Fibroblast of gingiva (primary cell): ENCODE data around the gene NUDT6.

Source experiments
- DNase-seq: peaks from one replicate; pipeline ENCODE4 v3.0.0-alpha.2; 2011; ENCODE audit warnings: low read depth

The NUDT6 gene

DNA sequence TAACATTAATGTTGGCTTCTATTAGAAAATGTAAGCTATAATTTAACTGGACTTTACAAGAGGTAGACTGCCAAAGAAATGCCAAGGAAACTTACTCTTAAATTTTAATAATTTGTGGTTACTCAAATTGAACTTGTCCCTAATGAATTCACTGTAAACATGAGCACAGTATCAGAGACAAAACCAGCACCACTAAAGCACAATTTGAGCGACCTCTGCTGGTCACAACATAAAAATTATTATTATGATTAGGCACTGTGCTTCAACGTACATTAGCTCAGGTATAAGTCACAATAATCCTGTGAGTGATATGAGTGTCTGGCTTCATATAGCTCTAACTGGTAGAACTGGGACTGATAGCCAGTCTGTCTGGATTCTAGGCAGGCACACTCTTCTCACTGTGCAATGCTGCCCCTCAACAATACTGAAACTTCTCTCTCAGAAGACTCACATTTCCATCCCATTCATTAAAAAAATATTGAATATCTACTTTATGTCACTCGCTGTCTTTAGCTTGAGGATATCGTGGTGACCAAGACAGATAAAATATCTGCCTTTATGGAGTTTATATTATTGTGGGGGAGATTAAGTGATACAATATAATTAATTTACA, 8.0 kb downstream of the NUDT6 start:
- peak; percentile 45 for DNase-seq

DNA sequence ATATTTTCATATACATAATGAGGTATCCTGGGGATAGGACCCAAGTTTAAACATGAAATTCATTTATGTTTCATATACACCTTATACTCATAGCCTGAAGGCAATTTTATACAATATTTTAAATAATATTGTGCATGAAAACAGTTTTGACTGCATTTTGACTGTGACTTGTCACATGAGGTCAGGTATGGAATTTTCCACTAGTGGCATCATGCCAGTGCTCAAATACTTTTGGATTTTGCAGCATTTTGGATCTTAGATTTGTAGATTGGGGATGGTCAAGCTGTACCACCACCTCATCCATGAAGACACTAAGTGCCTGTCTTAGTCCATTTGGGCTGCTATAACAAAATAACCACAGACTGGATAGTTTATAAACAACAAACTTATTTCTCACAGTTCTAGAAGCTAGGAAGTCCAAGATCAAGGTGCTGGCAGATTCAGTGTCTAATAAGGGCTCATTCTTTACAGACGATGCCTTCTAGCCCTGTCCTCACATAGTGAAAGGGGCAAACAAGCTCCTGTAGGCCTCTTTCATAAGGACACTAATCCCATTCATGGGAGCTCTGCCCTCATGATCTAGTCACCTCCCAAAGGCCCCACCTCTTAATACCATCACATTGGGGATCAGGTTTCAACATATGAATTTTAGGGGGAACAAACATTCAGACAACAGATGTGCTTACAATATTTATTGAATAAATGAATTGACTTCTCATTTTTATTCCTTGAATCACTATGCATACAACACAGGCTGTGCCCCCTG, 9.4 kb downstream of the NUDT6 start:
- DNase-seq: no peak

DNA sequence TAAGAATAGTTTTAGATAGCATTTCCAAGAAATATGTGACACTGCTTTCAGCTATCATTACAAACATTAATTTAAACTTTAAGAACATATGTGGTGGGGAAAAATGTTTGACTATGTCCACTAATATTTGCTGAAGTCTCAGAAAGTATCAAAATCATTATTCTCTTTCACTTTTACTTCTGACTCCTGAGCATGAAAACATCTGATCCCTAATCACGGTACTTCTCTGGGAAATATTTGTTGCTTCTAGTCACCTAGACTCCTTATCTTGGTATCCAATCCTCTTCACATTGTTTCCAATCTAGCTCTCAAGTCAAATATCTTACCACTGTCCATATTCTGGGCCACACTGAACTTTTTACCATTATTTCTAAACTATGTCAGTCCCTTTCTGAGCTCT, 10.8 kb downstream of the NUDT6 start:
- no peak for DNase-seq

DNA sequence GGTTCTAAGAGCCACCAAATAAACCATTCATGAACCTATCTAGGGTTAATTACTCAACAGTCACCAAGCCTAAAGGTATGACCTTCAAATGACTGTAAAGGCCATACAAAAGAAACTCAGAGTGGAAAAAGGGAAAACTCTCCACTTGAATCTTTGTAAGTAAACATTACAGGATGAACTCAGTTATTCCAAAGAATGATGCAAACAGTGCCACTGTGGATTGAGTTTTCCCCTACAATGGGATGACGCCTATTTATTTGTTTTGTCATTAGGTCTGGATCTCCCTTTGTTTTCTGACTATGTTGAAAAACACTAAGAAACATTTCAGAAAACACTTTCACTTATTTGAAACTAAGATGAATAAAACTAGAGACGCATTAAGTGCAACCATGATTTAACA, 12.7 kb downstream of the NUDT6 start:
- peak; percentile 21 for DNase-seq

DNA sequence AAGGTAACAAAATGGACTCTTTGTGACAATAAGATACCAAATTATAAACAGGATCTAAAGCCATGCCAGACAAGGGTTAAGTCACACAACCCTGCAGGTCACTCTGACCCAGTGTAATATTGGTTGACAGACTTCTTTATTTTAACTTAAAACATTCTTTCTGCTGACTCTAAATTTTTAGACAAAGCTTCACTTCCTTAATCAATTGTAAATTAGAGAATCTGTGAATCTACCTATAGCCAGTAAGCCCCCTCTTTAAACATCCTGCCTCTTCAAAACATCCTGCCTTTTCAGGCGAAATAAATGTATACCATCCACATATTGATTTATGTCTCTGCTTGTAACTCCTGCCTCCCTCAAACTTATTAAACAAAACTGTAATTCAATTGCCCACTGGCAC, 14.2 kb downstream of the NUDT6 start:
- DNase-seq: no peak

DNA sequence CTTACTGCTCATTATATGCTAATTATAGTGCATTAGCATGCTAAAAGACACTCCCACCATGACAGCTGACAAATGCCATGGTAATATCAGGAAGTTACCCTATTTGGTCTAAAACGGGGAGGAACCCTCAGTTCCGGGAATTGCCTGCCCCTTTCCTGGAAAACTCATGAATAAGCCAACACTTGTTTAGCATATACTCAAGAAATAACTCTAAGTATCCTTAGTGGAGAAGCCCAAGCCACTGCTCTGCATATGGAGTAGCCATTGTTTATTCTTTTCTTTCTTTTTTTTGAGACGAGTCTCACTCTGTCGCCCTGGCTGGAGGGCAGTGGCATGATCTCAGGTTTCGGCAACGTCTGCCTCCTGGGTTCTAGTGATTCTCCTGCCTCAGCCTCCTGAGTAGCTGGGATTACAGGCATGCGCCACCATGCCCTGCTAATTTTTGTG, 15.5 kb downstream of the NUDT6 start:
- DNase-seq: no peak

DNA sequence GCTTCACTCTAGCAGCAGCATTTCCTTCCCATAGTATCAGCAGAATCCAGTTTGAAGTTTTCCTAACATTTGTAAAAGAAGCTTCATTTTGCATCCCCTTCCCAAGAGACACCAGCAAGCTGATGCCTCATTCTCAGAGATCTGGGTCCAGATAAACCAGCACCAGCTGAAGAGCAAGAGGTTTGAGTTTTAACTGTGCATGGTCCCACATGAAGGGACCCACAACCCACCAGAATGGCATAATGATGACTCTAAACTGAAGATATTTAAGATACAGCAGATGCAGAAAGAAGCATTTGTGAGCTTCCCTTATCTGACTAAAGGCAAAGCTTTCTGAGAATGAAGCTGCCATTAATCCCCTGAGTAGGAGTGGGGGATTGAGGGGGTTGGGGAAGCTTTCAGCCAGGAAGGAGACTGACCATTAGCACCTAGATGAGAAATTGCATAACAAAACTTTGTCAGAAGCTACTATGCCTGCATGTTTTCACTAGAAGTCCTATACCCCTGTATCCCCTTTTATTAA, 18.6 kb downstream of the NUDT6 start:
- no peak for DNase-seq

DNA sequence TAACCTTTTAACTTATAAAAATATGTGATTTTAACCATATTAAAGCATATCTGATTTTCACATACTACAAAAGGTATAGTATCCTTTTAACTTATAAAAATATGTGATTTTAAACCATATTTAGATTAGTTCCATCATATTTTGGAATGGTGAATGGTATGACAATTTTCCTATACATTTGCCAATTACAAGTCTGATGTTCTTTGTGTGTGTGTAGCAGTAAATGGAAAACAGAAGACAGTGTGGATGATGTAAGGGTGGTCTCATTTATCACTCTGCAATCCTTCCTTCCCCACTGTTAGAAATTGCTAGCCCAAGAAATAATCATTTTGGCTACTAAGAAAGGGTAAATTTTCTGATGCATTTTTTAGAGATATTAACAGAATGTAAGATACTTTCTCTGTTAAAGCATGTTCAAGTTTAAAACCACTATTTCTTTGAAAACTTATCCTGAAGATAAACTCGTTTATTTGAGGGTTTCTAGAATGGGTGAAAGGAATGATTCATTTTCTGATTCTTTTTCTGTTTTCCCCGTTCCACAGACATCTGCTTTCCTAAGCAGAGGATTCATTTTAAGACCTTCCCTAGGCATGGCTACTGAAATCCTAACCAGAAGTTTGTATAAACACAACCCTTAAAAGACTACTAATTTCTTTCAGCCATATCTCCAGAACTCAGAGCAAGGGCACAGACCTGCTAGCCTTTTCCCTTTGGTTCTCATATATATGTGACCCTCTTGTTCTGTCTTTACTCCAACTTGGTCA, 21.0 kb downstream of the NUDT6 start:
- no peak for DNase-seq

DNA sequence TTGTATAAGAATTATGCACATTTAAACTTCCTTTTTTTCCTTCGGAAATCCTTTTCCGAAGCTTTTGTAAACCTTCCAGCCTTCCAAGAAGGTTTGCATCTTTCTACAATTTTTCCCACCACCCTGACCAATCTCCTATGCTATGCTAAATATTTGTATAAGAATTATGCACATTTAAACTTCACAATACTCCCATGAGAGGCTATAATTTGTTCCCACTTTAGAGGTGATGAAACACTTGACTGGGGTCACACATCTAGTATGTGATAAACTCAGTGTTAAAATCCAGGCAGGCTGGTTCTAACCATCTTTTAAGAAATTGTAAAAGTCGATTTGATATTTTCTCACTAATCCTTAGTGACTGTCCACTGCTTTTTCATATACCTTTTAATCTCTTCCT, 22.1 kb downstream of the NUDT6 start:
- DNase-seq: no peak

DNA sequence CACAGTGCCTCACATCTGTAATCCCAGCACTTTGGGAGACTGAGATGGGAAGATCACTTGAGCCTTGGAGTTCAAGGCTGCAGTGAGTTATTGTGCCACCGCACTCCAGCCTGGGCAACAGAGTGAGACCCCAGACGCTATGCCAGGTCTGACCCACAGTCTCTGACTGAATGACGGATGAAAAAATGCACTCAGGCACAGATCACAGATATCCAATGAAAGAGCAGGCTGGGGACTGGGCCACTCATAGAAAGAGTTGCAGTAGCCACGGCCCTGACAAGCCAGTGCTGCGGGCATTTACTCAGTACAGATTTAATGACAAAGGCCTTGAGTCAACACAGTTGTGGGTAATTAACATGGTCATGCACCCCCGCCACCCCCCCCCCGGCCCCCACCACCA, 22.7 kb downstream of the NUDT6 start:
- no peak for DNase-seq

DNA sequence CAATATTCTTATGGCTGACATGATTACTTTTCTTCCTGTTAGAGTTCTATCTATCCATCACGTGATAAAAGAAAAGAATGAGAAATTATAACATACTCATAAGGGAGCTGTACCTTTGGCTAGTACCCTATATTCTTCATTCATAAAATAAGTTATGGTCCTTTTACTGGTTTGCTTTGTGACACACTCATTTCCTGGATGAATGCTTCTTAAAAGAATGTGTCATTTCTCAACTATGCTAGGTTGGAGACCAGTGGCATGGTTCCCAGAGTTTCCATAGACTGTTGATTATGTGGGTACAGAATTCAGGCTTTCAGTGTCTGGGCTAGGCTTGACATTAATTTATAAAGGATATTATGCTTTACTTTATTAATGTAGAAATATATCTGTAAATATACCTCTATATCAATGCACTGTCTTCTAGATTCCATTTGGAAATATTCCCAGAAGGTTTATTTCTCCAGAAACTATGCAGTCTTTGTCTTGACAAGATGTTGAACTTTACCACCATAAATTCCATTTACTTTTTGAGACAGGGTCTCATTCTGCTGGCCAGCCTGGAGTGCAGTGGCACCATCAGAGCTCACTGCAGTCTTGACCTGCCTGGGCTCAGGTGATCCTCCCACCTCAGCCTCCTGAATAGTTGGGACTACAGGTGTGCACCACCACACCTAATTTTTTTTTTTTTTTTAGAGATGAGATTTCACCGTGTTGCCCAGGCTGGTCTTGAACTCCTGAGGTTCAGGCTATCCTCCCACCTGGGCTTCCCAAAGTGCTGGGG, 23.8 kb downstream of the NUDT6 start:
- peak; percentile 84 for DNase-seq

DNA sequence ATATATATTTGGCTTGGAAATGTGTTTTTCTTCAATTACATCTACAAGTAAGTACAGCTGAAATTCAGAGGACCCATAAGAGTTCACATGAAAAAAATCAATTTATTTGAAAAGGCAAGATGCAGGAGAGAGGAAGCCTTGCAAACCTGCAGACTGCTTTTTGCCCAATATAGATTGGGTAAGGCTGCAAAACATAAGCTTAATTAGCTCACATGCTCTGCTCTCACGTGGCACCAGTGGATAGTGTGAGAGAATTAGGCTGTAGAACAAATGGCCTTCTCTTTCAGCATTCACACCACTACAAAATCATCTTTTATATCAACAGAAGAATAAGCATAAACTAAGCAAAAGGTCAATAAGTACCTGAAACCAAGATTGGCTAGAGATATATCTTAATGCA, 26.1 kb downstream of the NUDT6 start:
- DNase-seq: no peak

DNA sequence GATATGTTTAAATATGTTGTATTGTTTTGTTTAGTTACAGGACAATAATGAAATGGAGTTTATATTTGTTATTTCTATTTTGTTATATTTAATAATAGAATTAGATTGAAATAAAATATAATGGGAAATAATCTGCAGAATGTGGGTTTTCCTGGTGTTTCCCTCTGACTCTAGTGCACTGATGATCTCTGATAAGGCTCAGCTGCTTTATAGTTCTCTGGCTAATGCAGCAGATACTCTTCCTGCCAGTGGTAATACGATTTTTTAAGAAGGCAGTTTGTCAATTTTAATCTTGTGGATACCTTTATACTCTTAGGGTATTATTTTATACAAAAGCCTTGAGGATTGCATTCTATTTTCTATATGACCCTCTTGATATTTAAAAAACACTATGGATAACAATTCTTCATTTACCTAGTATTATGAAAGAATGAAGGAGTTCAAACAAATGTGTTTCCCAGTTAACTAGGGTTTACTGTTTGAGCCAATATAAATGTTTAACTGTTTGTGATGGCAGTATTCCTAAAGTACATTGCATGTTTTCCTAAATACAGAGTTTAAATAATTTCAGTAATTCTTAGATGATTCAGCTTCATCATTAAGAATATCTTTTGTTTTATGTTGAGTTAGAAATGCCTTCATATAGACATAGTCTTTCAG, 26.9 kb downstream of the NUDT6 start:
- peak; percentile 46 for DNase-seq

DNA sequence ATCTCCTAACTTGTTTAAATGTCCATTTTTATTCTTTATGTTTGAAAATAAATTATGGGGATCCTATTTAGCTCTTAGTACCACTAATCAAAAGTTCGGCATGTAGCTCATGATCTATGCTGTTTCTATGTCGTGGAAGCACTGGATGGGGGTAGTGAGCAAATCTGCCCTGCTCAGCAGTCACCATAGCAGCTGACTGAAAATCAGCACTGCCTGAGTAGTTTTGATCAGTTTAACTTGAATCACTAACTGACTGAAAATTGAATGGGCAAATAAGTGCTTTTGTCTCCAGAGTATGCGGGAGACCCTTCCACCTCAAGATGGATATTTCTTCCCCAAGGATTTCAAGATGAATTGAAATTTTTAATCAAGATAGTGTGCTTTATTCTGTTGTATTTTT, 27.6 kb downstream of the NUDT6 start:
- no peak for DNase-seq

DNA sequence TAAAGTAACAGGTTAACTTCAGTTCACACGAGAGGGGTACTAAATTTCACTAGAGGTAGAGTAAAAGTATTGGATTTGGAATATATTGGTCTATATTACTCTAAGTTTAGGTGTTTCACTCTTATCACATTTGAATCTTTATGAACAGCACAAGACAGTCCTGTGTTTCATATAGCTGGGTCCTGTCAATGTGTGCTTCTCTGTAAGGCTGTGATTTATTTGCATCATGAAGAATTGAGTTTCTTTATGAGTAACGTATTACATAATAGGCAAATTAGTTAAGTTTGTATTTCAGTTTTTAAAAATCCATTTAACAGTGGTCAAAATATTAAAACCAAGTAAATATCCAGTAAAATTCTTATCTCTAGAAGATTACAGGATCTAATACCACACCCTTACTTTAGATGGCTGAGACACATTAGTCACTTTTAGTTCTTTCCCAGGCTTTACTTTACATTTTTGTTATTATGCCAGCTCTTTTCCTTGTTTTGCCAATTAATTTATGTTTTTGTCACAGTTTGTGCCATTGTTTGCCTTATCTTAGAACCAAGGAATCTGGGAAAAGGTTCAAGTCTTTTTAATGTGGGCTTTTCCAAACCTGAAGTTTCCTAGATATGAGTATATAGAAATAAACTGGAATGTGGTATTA, 32.1 kb downstream of the NUDT6 start:
- no peak for DNase-seq

DNA sequence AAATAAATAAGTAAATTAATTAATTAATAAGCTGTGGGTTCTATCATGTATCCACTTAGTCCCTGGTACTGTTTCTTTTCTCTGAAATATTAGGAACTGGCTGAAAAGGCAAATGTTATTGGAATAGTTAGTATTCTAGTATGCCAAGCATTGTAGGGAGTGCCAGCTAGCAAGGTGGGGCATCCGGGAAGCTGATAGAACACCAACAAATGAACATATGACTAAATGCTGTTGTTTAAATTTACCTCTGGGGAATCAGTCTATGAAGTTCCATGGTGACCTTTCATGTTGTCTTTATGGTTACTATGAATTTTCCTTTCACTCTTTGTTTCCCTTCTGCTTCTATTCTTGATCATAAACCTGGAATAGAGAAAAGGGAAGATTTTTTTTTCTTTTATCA, 32.7 kb downstream of the NUDT6 start:
- DNase-seq: no peak

DNA sequence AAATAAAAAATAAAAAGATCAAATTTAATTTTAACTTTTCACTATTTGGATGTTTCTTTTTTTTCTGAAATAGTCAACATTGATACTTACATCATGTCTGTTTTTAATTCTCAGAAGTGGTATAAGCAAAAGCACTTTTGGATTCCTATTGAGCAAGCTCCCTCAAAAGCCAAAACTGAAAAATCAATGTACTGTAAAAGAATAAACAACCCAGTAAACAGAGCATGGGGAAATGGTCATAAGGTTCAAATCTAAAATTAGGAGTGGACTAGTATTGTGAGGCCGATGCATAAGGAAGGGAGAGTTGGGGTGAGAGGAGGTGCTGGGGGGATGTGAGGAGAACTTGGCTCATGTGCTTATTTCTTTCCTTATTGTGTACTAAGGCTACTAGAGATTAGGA, 37.9 kb downstream of the NUDT6 start:
- peak; percentile 80 for DNase-seq

DNA sequence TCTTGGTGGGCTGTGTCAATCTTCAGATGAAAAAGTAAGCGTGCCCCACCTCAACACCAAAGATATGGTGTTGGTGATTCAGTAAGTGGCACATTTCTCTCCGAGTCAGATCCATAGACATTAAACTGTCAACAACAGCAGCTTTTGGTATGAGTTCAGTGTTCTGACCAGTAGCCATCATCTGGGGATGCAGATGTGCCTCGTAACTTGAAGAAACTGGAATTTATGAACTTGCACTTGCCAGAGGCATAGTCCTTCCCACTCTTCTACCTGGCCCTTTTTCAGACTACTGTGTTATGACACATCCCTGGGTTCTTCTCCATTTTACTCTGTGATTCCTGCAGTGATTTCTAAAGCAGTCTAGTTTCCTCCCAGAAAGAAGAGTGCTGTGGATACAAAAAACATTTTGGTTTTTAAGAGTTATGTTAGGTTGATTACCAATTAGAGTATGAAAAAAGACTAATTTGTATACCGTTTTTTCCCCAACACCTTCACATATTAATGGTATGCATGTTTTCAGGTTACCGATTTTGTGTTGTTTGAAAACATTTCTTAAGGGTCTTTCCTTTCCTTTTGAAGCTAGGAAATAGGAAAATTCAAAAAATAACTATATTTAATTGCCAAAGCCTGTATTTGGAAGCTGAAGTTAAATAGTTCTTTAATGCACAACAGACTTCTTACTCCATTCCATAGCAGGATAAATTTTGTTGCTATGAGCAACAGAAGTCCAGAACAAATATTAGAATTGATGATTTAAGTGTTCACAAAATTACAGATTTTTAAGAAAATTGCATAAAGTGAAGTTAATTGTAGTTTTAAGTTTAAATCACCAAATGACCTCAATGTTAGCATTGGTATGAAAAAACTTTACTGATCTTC, 39.3 kb downstream of the NUDT6 start:
- peak; percentile 51 for DNase-seq

DNA sequence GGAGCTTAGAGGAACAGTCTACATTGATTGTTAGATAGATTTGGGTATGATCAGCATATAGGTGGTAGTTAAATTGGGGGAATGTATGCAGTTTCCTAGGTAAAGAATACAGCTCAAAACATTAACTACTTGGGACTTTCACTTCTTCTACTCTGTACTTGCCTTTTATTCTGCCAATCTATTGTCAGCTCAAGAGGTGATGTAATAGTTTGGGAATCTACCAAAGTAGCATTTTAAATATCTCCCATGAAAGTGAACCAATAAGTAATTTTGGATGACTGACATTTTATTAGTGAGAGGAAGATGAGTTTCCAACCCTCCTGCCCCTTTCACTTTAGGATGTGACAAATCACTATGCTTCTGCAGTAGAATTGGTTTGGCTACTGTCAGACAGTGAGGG, 43.4 kb downstream of the NUDT6 start:
- DNase-seq: no peak

DNA sequence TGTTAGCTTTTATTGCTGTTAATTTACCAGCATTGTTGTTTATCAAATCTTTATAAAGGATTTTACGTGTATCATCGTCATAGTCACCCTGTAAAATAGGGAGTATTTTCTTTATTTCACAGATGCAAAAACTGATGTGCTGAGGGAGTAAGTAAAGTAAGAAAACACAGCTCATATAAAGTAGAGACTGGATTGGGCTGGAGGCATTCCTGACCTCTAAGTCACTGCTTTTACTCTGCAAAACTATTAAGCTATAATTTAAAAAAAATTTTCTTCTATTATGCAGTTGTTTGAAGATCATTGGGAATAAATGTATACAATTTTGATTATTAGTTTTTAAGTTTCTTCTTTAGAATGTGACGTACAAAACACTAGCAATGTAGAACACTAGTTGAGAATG, 45.9 kb downstream of the NUDT6 start:
- DNase-seq: no peak
